ENCODE measurements around the gene FSCB. TPM values are rescaled to one million over a fixed set of nuclear protein-coding genes. Genes with fewer than 3 reads are reported as not detected.

Gene FSCB
- polyA plus RNA-seq, 3 donors: not detected

DNA sequence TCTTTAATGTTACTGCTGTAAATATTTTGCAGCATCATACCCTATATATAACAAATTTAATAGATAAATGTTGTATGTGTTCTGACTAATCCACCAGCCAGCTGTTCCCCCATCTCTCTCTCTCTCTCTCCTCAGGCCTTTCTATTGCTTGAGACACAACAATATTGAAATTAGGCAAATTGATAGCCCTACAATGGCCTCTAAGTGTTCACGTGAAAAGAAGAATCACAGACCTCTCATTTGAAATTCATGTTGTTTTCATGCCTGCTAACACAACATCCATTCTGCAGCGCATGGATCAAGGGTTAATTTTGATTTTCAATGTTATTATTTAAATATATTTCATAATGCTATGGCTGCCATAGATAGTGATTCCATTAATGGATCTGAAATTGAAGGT is 1.8 kb upstream of the FSCB start:
- Histone ChIP-seq H3K4me1 (ENCODE audit: control insufficient read depth in 1 of 2, insufficient read depth in 2 of 2, low read length in 2 of 2) (no peaks in the 10 kb centered on the region), H3K4me2 (replicated peaks; ENCODE audit: extremely low read depth, low read length, poor library complexity, severe bottlenecking) (no peak overlapping the region), H3K36me3 (replicated peaks in 1 of 2; ENCODE audit: control insufficient read depth in 1 of 2, insufficient read depth in 2 of 2, low read length in 2 of 2) (no peaks in the 10 kb centered on the region), H3K27ac (ENCODE audit: low read depth in 1 of 2, low read length in 2 of 2) (no peak overlapping the region), H3K27me3 (ENCODE audit: control insufficient read depth in 2 of 2, insufficient read depth in 2 of 2, low read length in 2 of 2) (no peaks in the 10 kb centered on the region), H3K79me2 (ENCODE audit: insufficient read depth, low read length) (no peaks in the 10 kb centered on the region), H4K20me1 (ENCODE audit: insufficient read depth, low read length) (no peaks in the 10 kb centered on the region), H3K9ac (ENCODE audit: insufficient read depth, low read length, poor library complexity, severe bottlenecking) (no peak overlapping the region), H3K9me3 (replicated peaks in 1 of 2; ENCODE audit: control insufficient read depth in 1 of 2, insufficient read depth in 1 of 2, low read length in 2 of 2) (peaks cover 0 to 16% of the 10 kb centered on the region in 2 donors), H3K4me3 (replicated peaks in 1 of 3; ENCODE audit: low read depth in 2 of 3, low read length in 3 of 3) (no peak overlapping the region), H2AFZ (ENCODE audit: insufficient read depth, low read depth, low read length, poor library complexity, severe bottlenecking) (no peak overlapping the region)
- intact Hi-C loops (cut with micrococcal nuclease): no loop called here
- no peak for TF ChIP-seq CTCF (IDR thresholded peaks at IDR 0.05)
- Mint-ChIP-seq H3K9me3 (peaks cover 3 to 13% (median 6%) of the 10 kb centered on the region in 7 donors), H3K36me3 (no peaks in the 10 kb centered on the region), H3K27me3 (ENCODE audit: low read depth in 3 of 3) (no peaks in the 10 kb centered on the region), H3K4me1 (no peaks in the 10 kb centered on the region), H3K27ac (no peak overlapping the region), H3K4me3 (no peak overlapping the region)
- DNase-seq: no peak
- WGBS (ENCODE audit: insufficient coverage): no CpG with 5 or more reads among the region's 2 CpGs

GRCh38 chr14:44505588-44505987 is 1.5 kb downstream of the FSCB start:
- Mint-ChIP-seq H3K27me3 (ENCODE audit: low read depth in 3 of 3) (no peaks in the 10 kb centered on the region), H3K9me3 (peaks cover 0 to 9% (median 5%) of the 10 kb centered on the region in 7 donors), H3K27ac (no peak overlapping the region), H3K4me3 (no peak overlapping the region), H3K36me3 (no peaks in the 10 kb centered on the region), H3K4me1 (no peaks in the 10 kb centered on the region)
- Histone ChIP-seq H3K36me3 (replicated peaks in 1 of 2; ENCODE audit: control insufficient read depth in 1 of 2, insufficient read depth in 2 of 2, low read length in 2 of 2) (no peaks in the 10 kb centered on the region), H3K4me1 (ENCODE audit: control insufficient read depth in 1 of 2, insufficient read depth in 2 of 2, low read length in 2 of 2) (no peaks in the 10 kb centered on the region), H3K9me3 (replicated peaks in 1 of 2; ENCODE audit: control insufficient read depth in 1 of 2, insufficient read depth in 1 of 2, low read length in 2 of 2) (peaks cover 0 to 18% of the 10 kb centered on the region in 2 donors), H3K27me3 (ENCODE audit: control insufficient read depth in 2 of 2, insufficient read depth in 2 of 2, low read length in 2 of 2) (no peaks in the 10 kb centered on the region), H3K27ac (ENCODE audit: low read depth in 1 of 2, low read length in 2 of 2) (no peak overlapping the region), H4K20me1 (ENCODE audit: insufficient read depth, low read length) (no peaks in the 10 kb centered on the region), H3K4me2 (replicated peaks; ENCODE audit: extremely low read depth, low read length, poor library complexity, severe bottlenecking) (no peak overlapping the region), H3K9ac (ENCODE audit: insufficient read depth, low read length, poor library complexity, severe bottlenecking) (no peak overlapping the region), H3K79me2 (ENCODE audit: insufficient read depth, low read length) (no peaks in the 10 kb centered on the region), H2AFZ (ENCODE audit: insufficient read depth, low read depth, low read length, poor library complexity, severe bottlenecking) (no peak overlapping the region), H3K4me3 (replicated peaks in 1 of 3; ENCODE audit: low read depth in 2 of 3, low read length in 3 of 3) (no peak overlapping the region)
- TF ChIP-seq CTCF (IDR thresholded peaks at IDR 0.05): no peak
- WGBS (ENCODE audit: insufficient coverage): 75% methylated on average over 2 of the region's 3 CpGs
- DNase-seq: no peak
- intact Hi-C loops (cut with micrococcal nuclease): no loop called here
